Upper lobe of left lung (tissue), 6 donors: ENCODE data around the gene ITPK1. TPM values are rescaled to one million over a fixed set of nuclear protein-coding genes. Genes with fewer than 3 reads are reported as not detected.

ENCODE experiments used
- ATAC-seq, 2 donors: fragments of 200-7000 bp; cut with Tn5 transposase; one replicate each; pipeline ENCODE4 v1.9.1; 2022; ENCODE audit warnings: mild to moderate bottlenecking in 2 of 2, moderate library complexity in 2 of 2; ENCODE audit not compliant: low FRiP score in 2 of 2
- DNase-seq, 2 donors: peaks; one replicate each; pipeline ENCODE4 v3.0.0-alpha.2; 2019 to 2020
- H3K27ac ChIP-seq, 4 donors: fragments of 200-600 bp; sonication (generic); one replicate each; pipeline ENCODE4 v1.5.1; 2016 to 2019
- H3K27me3 ChIP-seq, 4 donors: fragments of 200-600 bp; sonication (generic); one replicate each; pipeline ENCODE4 v1.5.1; 2017 to 2019
- H3K36me3 ChIP-seq, 4 donors: fragments of 200-600 bp; sonication (generic); one replicate each; pipeline ENCODE4 v1.5.1; 2016 to 2019
- H3K4me1 ChIP-seq, 4 donors: fragments of 200-600 bp; sonication (generic); one replicate each; pipeline ENCODE4 v1.5.1; 2018 to 2019
- H3K4me3 ChIP-seq, 4 donors: fragments of 200-600 bp; sonication (generic); one replicate each; pipeline ENCODE4 v1.5.1; 2017 to 2019; ENCODE audit warnings: mild to moderate bottlenecking in 2 of 4, moderate library complexity in 1 of 4
- H3K9me3 ChIP-seq, 4 donors: fragments of 200-600 bp; sonication (generic); one replicate each; pipeline ENCODE4 v1.5.1; 2018 to 2019
- CTCF ChIP-seq, 6 experiments: fragments of 450-650 bp in 4 of 6; fragments of 200-600 bp in 2 of 6; sonication (generic) in 2 of 6; IDR thresholded peaks; one replicate each; pipeline ENCODE4 v1.5.1; 2016 to 2019; ENCODE audit warnings: antibody characterized with exemption in 6 of 6
- EP300 ChIP-seq, 4 donors: sonication (generic); formaldehyde crosslinking; IDR thresholded peaks; one replicate each; pipeline ENCODE4 v1.5.1; 2017; ENCODE audit warnings: antibody characterized with exemption in 4 of 4, control low read depth in 2 of 4
- POLR2A ChIP-seq, 4 donors: fragments of 450-650 bp; IDR thresholded peaks; one replicate each; pipeline ENCODE4 v1.5.1; 2016 to 2017; ENCODE audit warnings: antibody characterized with exemption in 4 of 4, mild to moderate bottlenecking in 2 of 4
- POLR2AphosphoS5 ChIP-seq, 2 donors: sonication (generic); formaldehyde crosslinking; IDR thresholded peaks; one replicate each; pipeline ENCODE4 v1.5.1; 2017; ENCODE audit warnings: antibody characterized with exemption in 2 of 2
- WGBS, 2 donors: methylation state at CpG; one replicate each; pipeline ENCODE4 v1.1.5; 2017 to 2018; 5-methylcytosine and 5-hydroxymethylcytosine counted together
- total RNA-seq, 6 donors: library from RNA; depleted of rRNA in 4 of 6; stranded (reverse); fragments of >200 nt in 4 of 6; gene quantifications; one replicate each; pipeline versions ENCODE4 v1.1.0 to v1.2.1, GENCODE V29; 2016 to 2021
- donor health status: DM: no; HTN: no; CAD: no; lungs with moderate emphysema.
- donor health status: DM: no; HTN: yes; CAD: no; lungs with severe emphysema.

ITPK1 gene
- total RNA-seq, 6 donors from 2014 or later, result 41.9 to 128 (median 86.1) TPM

GRCh38 chr14:93027810-93028723, 87.7 kb downstream of the ITPK1 start:
- Histone ChIP-seq H3K27ac (no peak overlapping the region), H3K9me3 (no peaks in the 10 kb centered on the region), H3K27me3 (no peaks in the 10 kb centered on the region), H3K36me3 (no peaks in the 10 kb centered on the region), H3K4me1 (peaks cover 19 to 21% (median 20%) of the 10 kb centered on the region in 4 donors), H3K4me3 (no peak overlapping the region)
- TF ChIP-seq EP300 (IDR thresholded peaks at IDR 0.05) (no peak), POLR2A (IDR thresholded peaks at IDR 0.05) (no peak), POLR2AphosphoS5 (IDR thresholded peaks at IDR 0.05) (no peak), CTCF (IDR thresholded peaks at IDR 0.05) (no peak)
- ATAC-seq (no peak), DNase-seq (no peak)
- WGBS, 2 donors, result 95 to 100% methylated on average over 16 to 19 of the region's 19 CpGs

- peaks cover 2 to 4% (median 3%) of the 10 kb centered on the region in 4 donors for H3K4me1 ChIP-seq
- DNase-seq (no peak), ATAC-seq (no peak)
- TF ChIP-seq CTCF (IDR thresholded peaks at IDR 0.05), result no peak
- TF ChIP-seq POLR2A (IDR thresholded peaks at IDR 0.05), result no peak
- TF ChIP-seq POLR2AphosphoS5 (IDR thresholded peaks at IDR 0.05), result no peak
- no peak for TF ChIP-seq EP300 (IDR thresholded peaks at IDR 0.05)
- no peak overlapping the region for H3K4me3 ChIP-seq
- no peaks in the 10 kb centered on the region for H3K36me3 ChIP-seq
- H3K27me3 ChIP-seq, result no peaks in the 10 kb centered on the region
- no peaks in the 10 kb centered on the region for H3K9me3 ChIP-seq
- H3K27ac ChIP-seq, result no peak overlapping the region
- 93 to 94% methylated on average over 7 of the region's 7 CpGs for WGBS, 2 donors
Measured at GRCh38 chr14:93026339-93026738, 89.4 kb downstream of the ITPK1 start.

GRCh38 chr14:93025055-93025454, 90.7 kb downstream of the ITPK1 start:
- no peak for TF ChIP-seq EP300 (IDR thresholded peaks at IDR 0.05)
- no peak for TF ChIP-seq CTCF (IDR thresholded peaks at IDR 0.05)
- no peak for TF ChIP-seq POLR2AphosphoS5 (IDR thresholded peaks at IDR 0.05)
- no peak for TF ChIP-seq POLR2A (IDR thresholded peaks at IDR 0.05)
- WGBS, 2 donors, result 82 to 84% methylated on average over 5 to 9 of the region's 9 CpGs
- no peak overlapping the region for H3K4me3 ChIP-seq
- H3K4me1 ChIP-seq, result no peaks in the 10 kb centered on the region
- no peaks in the 10 kb centered on the region for H3K9me3 ChIP-seq
- H3K27ac ChIP-seq, result no peak overlapping the region
- no peak for DNase-seq
- H3K36me3 ChIP-seq, result no peaks in the 10 kb centered on the region
- ATAC-seq, result no peak
- no peaks in the 10 kb centered on the region for H3K27me3 ChIP-seq

GRCh38 chr14:93024493-93024892, 91.2 kb downstream of the ITPK1 start:
- no peak for TF ChIP-seq POLR2A (IDR thresholded peaks at IDR 0.05)
- no peak for TF ChIP-seq POLR2AphosphoS5 (IDR thresholded peaks at IDR 0.05)
- no peak for TF ChIP-seq CTCF (IDR thresholded peaks at IDR 0.05)
- TF ChIP-seq EP300 (IDR thresholded peaks at IDR 0.05), result no peak
- no peak overlapping the region for H3K4me3 ChIP-seq
- H3K36me3 ChIP-seq, result no peaks in the 10 kb centered on the region
- H3K4me1 ChIP-seq, result no peaks in the 10 kb centered on the region
- DNase-seq, result no peak
- 88 to 97% methylated on average over 5 of the region's 5 CpGs for WGBS, 2 donors
- H3K9me3 ChIP-seq, result no peaks in the 10 kb centered on the region
- no peak for ATAC-seq
- H3K27me3 ChIP-seq, result no peaks in the 10 kb centered on the region
- no peak overlapping the region for H3K27ac ChIP-seq
